CD4-positive, alpha-beta T cell treated with Interleukin-2 at 100 ng/mL for 4 hours (primary cell): Measurements from ENCODE around the gene M1AP.

ENCODE experiments used
- DNase-seq: peaks from one replicate; pipeline ENCODE4 v3.0.0-alpha.2; 2020; ENCODE audit warnings: low spot score

M1AP gene

GRCh38 chr2:74524955-74525716, 123.0 kb downstream of the M1AP start:
- no peak for DNase-seq

GRCh38 chr2:74524005-74524404, 124.1 kb downstream of the M1AP start:
- no peak for DNase-seq

- DNase-seq, result no peak
Measured at GRCh38 chr2:74522516-74522915, 125.6 kb downstream of the M1AP start.

- no peak for DNase-seq
Measured at GRCh38 chr2:74516650-74517049, 131.5 kb downstream of the M1AP start.

- peak; percentile 78 for DNase-seq
Measured at GRCh38 chr2:74515981-74516633, 132.0 kb downstream of the M1AP start.

GRCh38 chr2:74515271-74515980, 132.7 kb downstream of the M1AP start:
- no peak for DNase-seq

GRCh38 chr2:74514368-74515270, 133.5 kb downstream of the M1AP start, which contains the start of gene TLX2:
Gene TLX2, plus strand, starts transcription at chr2:74514450. Its CDS starts 357 bp downstream, at chr2:74514807.
- DNase-seq, result no peak

- peak; percentile 35 for DNase-seq
Measured at GRCh38 chr2:74513605-74514367, 134.3 kb downstream of the M1AP start.

GRCh38 chr2:74512744-74513604, 135.2 kb downstream of the M1AP start:
- DNase-seq, result no peak

GRCh38 chr2:74511104-74511989, 136.8 kb downstream of the M1AP start:
- no peak for DNase-seq

- DNase-seq, result no peak
Measured at GRCh38 chr2:74510272-74510671, 137.9 kb downstream of the M1AP start.

- DNase-seq, result no peak
Measured at GRCh38 chr2:74507926-74508520, 140.1 kb downstream of the M1AP start.
